Measurements from ENCODE around the gene ZNF512B. TPM values are rescaled to one million over a fixed set of nuclear protein-coding genes. Genes with fewer than 3 reads are reported as not detected.

ZNF512B gene
- total RNA-seq, 1 donor from 2014 or later: 10.3 TPM

- no peak for DNase-seq (ENCODE audit: extremely low spot score in 2 of 2)
- no peaks in the 10 kb centered on the region for H3K9me3 ChIP-seq
- no peaks in the 10 kb centered on the region for H3K27me3 ChIP-seq
- H3K36me3 ChIP-seq: no peaks in the 10 kb centered on the region
- intact Hi-C loops (cut with DNase I): no loop called here
- peak overlapping the region; percentile 97 for H3K27ac ChIP-seq
- no peak overlapping the region for H3K4me3 ChIP-seq
- peaks cover 84% of the 10 kb centered on the region for H3K4me1 ChIP-seq
- TF ChIP-seq CTCF (IDR thresholded peaks at IDR 0.05) (no peak), POLR2A (IDR thresholded peaks at IDR 0.05) (no peak), POLR2AphosphoS5 (IDR thresholded peaks at IDR 0.05; ENCODE audit: insufficient read depth in 1 of 2, low read depth in 1 of 2) (no peak)
Observed at GRCh38 chr20:63953764-63954429, 15.8 kb downstream of the ZNF512B start.

DNA sequence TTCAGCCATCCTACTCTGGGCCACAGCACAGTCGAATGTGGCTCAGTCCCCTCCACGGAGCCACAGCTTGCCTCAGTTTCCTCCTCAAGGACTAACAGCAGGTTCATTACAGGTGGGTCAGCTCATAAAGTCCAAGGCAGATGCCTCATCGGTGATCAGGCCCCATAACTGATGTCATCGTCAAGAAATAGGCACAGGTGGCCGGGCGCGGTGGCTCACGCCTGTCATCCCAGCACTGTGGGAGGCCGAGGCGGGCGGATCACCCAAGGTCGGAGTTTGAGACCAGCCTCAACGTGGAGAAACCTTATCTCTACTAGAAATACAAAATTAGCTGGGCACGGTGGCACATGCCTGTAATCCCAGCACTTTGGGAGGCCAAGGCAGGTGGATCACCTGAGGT lies 17.0 kb downstream of the ZNF512B start:
- TF ChIP-seq POLR2A (IDR thresholded peaks at IDR 0.05) (no peak), CTCF (IDR thresholded peaks at IDR 0.05) (no peak), POLR2AphosphoS5 (IDR thresholded peaks at IDR 0.05; ENCODE audit: insufficient read depth in 1 of 2, low read depth in 1 of 2) (no peak)
- H3K27ac ChIP-seq: peak overlapping the region; percentile 91
- no peak overlapping the region for H3K4me3 ChIP-seq
- H3K36me3 ChIP-seq: no peaks in the 10 kb centered on the region
- no peak for DNase-seq (ENCODE audit: extremely low spot score in 2 of 2)
- H3K27me3 ChIP-seq: no peaks in the 10 kb centered on the region
- H3K4me1 ChIP-seq: peaks cover 92% of the 10 kb centered on the region
- intact Hi-C loops (cut with DNase I): no loop called here
- no peaks in the 10 kb centered on the region for H3K9me3 ChIP-seq

DNA sequence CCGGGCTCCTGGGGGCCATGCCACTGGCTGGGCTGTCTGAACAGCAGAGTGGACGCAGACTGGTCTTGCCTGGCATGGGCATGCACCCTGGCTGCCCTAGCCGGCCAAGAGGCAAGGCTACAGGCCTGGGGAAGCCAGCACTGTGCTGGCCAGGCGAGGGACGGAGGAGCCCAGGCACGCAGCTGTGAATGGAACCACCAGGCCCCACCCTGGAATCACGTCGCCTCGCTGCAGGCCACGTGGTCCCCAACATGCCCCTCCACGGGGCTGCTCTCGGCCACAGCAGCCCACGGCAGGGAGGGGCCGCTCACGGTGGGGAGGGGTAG lies 17.6 kb downstream of the ZNF512B start:
- H3K27me3 ChIP-seq: no peaks in the 10 kb centered on the region
- no peaks in the 10 kb centered on the region for H3K36me3 ChIP-seq
- no peaks in the 10 kb centered on the region for H3K9me3 ChIP-seq
- H3K4me1 ChIP-seq: peaks cover 92% of the 10 kb centered on the region
- H3K4me3 ChIP-seq: no peak overlapping the region
- DNase-seq (ENCODE audit: extremely low spot score in 2 of 2): no peak
- intact Hi-C loops (cut with DNase I): no loop called here
- no peak for TF ChIP-seq POLR2AphosphoS5 (IDR thresholded peaks at IDR 0.05; ENCODE audit: insufficient read depth in 1 of 2, low read depth in 1 of 2)
- no peak for TF ChIP-seq CTCF (IDR thresholded peaks at IDR 0.05)
- no peak for TF ChIP-seq POLR2A (IDR thresholded peaks at IDR 0.05)
- H3K27ac ChIP-seq: peak overlapping the region; percentile 91

GRCh38 chr20:63951398-63952209 lies 18.1 kb downstream of the ZNF512B start:
- H3K27me3 ChIP-seq: no peaks in the 10 kb centered on the region
- H3K4me3 ChIP-seq: no peak overlapping the region
- intact Hi-C loops (cut with DNase I): no loop called here
- H3K4me1 ChIP-seq: peaks cover 90% of the 10 kb centered on the region
- no peaks in the 10 kb centered on the region for H3K36me3 ChIP-seq
- peak overlapping the region; percentile 91 for H3K27ac ChIP-seq
- H3K9me3 ChIP-seq: no peaks in the 10 kb centered on the region
- no peak for TF ChIP-seq POLR2A (IDR thresholded peaks at IDR 0.05)
- TF ChIP-seq POLR2AphosphoS5 (IDR thresholded peaks at IDR 0.05; ENCODE audit: insufficient read depth in 1 of 2, low read depth in 1 of 2): no peak
- no peak for TF ChIP-seq CTCF (IDR thresholded peaks at IDR 0.05)
- DNase-seq (ENCODE audit: extremely low spot score in 2 of 2): no peak

All from vagina (tissue), 2 donors.